Measurements from ENCODE around the gene ENHO. TPM values are rescaled to one million over a fixed set of nuclear protein-coding genes. Genes with fewer than 3 reads are reported as not detected.

ENHO gene
- total RNA-seq, 1 donor = not detected

- TF ChIP-seq CTCF (IDR thresholded peaks at IDR 0.05; ENCODE audit: insufficient read depth, low read length) = no peak
- H3K4me3 ChIP-seq (ENCODE audit: low read depth, low read length) = no peak overlapping the region
- no peak for DNase-seq (ENCODE audit: low read depth)
Measured at GRCh38 chr9:34555936-34556525, 33.2 kb upstream of the ENHO start.

- DNase-seq (ENCODE audit: low read depth) = no peak
- no peak for TF ChIP-seq CTCF (IDR thresholded peaks at IDR 0.05; ENCODE audit: insufficient read depth, low read length)
- H3K4me3 ChIP-seq (ENCODE audit: low read depth, low read length) = no peak overlapping the region
Measured at GRCh38 chr9:34555500-34555899, 32.7 kb upstream of the ENHO start.

GRCh38 chr9:34555002-34555348, 32.2 kb upstream of the ENHO start:
- no peak for DNase-seq (ENCODE audit: low read depth)
- TF ChIP-seq CTCF (IDR thresholded peaks at IDR 0.05; ENCODE audit: insufficient read depth, low read length) = no peak
- no peak overlapping the region for H3K4me3 ChIP-seq (ENCODE audit: low read depth, low read length)

GRCh38 chr9:34554211-34555001, 31.6 kb upstream of the ENHO start:
- no peak for TF ChIP-seq CTCF (IDR thresholded peaks at IDR 0.05; ENCODE audit: insufficient read depth, low read length)
- no peak overlapping the region for H3K4me3 ChIP-seq (ENCODE audit: low read depth, low read length)
- DNase-seq (ENCODE audit: low read depth) = no peak

- no peak for TF ChIP-seq CTCF (IDR thresholded peaks at IDR 0.05; ENCODE audit: insufficient read depth, low read length)
- no peak for DNase-seq (ENCODE audit: low read depth)
- H3K4me3 ChIP-seq (ENCODE audit: low read depth, low read length) = no peak overlapping the region
Measured at GRCh38 chr9:34553511-34554021, 30.8 kb upstream of the ENHO start.

GRCh38 chr9:34552986-34553385, 30.2 kb upstream of the ENHO start:
- DNase-seq (ENCODE audit: low read depth) = no peak
- TF ChIP-seq CTCF (IDR thresholded peaks at IDR 0.05; ENCODE audit: insufficient read depth, low read length) = no peak
- no peak overlapping the region for H3K4me3 ChIP-seq (ENCODE audit: low read depth, low read length)
